Vagina (tissue), 2 donors: ENCODE measurements around the gene SULT2B1. TPM values are rescaled to one million over a fixed set of nuclear protein-coding genes. Genes with fewer than 3 reads are reported as not detected.
A peak's percentile ranks its signal among the peaks of the same experiment; 100 is the strongest.

Experiments used
- DNase-seq, 2 donors: peaks; one replicate each; pipeline ENCODE4 v3.0.0-alpha.2; 2017; ENCODE audit errors: extremely low spot score in 2 of 2
- H3K27ac ChIP-seq: fragments of 200-600 bp; sonication (generic); one replicate; pipeline ENCODE4 v1.5.1; 2019
- H3K27me3 ChIP-seq: fragments of 200-600 bp; sonication (generic); one replicate; pipeline ENCODE4 v1.5.1; 2019
- H3K36me3 ChIP-seq, 2 donors: fragments of 200-600 bp; sonication (generic); one replicate each; pipeline ENCODE4 v1.5.1; 2017 to 2019
- H3K4me1 ChIP-seq: fragments of 200-600 bp; sonication (generic); one replicate; pipeline ENCODE4 v1.5.1; 2019
- H3K4me3 ChIP-seq, 2 donors: fragments of 200-600 bp; sonication (generic); 1 replicate in 1 of 2; 2 replicates in 1 of 2; pipeline ENCODE4 v1.5.1; 2016 to 2019
- H3K9me3 ChIP-seq: fragments of 200-600 bp; sonication (generic); one replicate; pipeline ENCODE4 v1.5.1; 2019
- CTCF ChIP-seq, 3 experiments: fragments of 450-650 bp in 2 of 3; fragments of 200-600 bp in 1 of 3; sonication (generic) in 1 of 3; IDR thresholded peaks; one replicate each; pipeline ENCODE4 v1.5.1; 2017 to 2019; ENCODE audit warnings: antibody characterized with exemption in 3 of 3, mild to moderate bottlenecking in 2 of 3, moderate library complexity in 2 of 3
- POLR2A ChIP-seq, 2 donors: fragments of 450-650 bp; IDR thresholded peaks; one replicate each; pipeline ENCODE4 v1.6.1; 2017; ENCODE audit warnings: antibody characterized with exemption in 2 of 2, mild to moderate bottlenecking in 2 of 2, moderate library complexity in 2 of 2
- POLR2AphosphoS5 ChIP-seq, 2 donors: sonication (generic); formaldehyde crosslinking; IDR thresholded peaks; one replicate each; pipeline ENCODE4 v1.9.0; 2017; ENCODE audit warnings: antibody characterized with exemption in 2 of 2, mild to moderate bottlenecking in 2 of 2, low read depth in 1 of 2; ENCODE audit not compliant: insufficient read depth in 1 of 2
- intact Hi-C: fragments of 100-400 bp; cut with DNase I; formaldehyde crosslinking; loops from one replicate; pipeline ENCODE4 v1.15.1; 2023
- total RNA-seq: library from RNA; depleted of rRNA; stranded (reverse); fragments of >200 nt; gene quantifications from one replicate; pipeline ENCODE4 v1.2.3, GENCODE V29; 2016

Gene SULT2B1
- total RNA-seq, 1 donor from 2014 or later: 43.0 TPM

GRCh38 chr19:48639483-48640375 lies 87.8 kb downstream of the SULT2B1 start:
- peaks cover 38% of the 10 kb centered on the region for H3K4me1 ChIP-seq
- no peaks in the 10 kb centered on the region for H3K27me3 ChIP-seq
- no peak for TF ChIP-seq CTCF (IDR thresholded peaks at IDR 0.05)
- TF ChIP-seq POLR2A (IDR thresholded peaks at IDR 0.05): no peak
- TF ChIP-seq POLR2AphosphoS5 (IDR thresholded peaks at IDR 0.05; ENCODE audit: insufficient read depth in 1 of 2, low read depth in 1 of 2): no peak
- no peaks in the 10 kb centered on the region for H3K9me3 ChIP-seq
- intact Hi-C loops: loop anchor here (10.0 kb wide), 1 partner anchor 325 kb away; the partner anchor contains the start of gene FTL
- H3K4me3 ChIP-seq: no peak overlapping the region
- no peaks in the 10 kb centered on the region for H3K36me3 ChIP-seq
- DNase-seq: peak in 1 of 2 donors; percentile 87
- H3K27ac ChIP-seq: no peak overlapping the region

- intact Hi-C loops: no loop called here
- Histone ChIP-seq H3K27me3 (no peaks in the 10 kb centered on the region), H3K9me3 (no peaks in the 10 kb centered on the region), H3K27ac (no peak overlapping the region), H3K4me1 (peaks cover 30% of the 10 kb centered on the region), H3K4me3 (no peak overlapping the region), H3K36me3 (no peaks in the 10 kb centered on the region)
- TF ChIP-seq CTCF (IDR thresholded peaks at IDR 0.05) (no peak), POLR2AphosphoS5 (IDR thresholded peaks at IDR 0.05; ENCODE audit: insufficient read depth in 1 of 2, low read depth in 1 of 2) (no peak), POLR2A (IDR thresholded peaks at IDR 0.05) (no peak)
- DNase-seq: no peak
Observed at GRCh38 chr19:48641850-48642249, 89.9 kb downstream of the SULT2B1 start.

GRCh38 chr19:48642862-48643261 lies 90.9 kb downstream of the SULT2B1 start:
- TF ChIP-seq POLR2AphosphoS5 (IDR thresholded peaks at IDR 0.05; ENCODE audit: insufficient read depth in 1 of 2, low read depth in 1 of 2) (no peak), POLR2A (IDR thresholded peaks at IDR 0.05) (no peak), CTCF (IDR thresholded peaks at IDR 0.05) (no peak)
- H3K27ac ChIP-seq: no peak overlapping the region
- peaks cover 27% of the 10 kb centered on the region for H3K4me1 ChIP-seq
- no peaks in the 10 kb centered on the region for H3K27me3 ChIP-seq
- H3K4me3 ChIP-seq: no peak overlapping the region
- DNase-seq: no peak
- no peaks in the 10 kb centered on the region for H3K36me3 ChIP-seq
- no peaks in the 10 kb centered on the region for H3K9me3 ChIP-seq
- intact Hi-C loops: no loop called here

- peak overlapping the region; percentile 56 to 64 for H3K4me3 ChIP-seq
- TF ChIP-seq POLR2AphosphoS5 (IDR thresholded peaks at IDR 0.05; ENCODE audit: insufficient read depth in 1 of 2, low read depth in 1 of 2) (no peak), POLR2A (IDR thresholded peaks at IDR 0.05) (no peak), CTCF (IDR thresholded peaks at IDR 0.05) (no peak)
- no peak for DNase-seq
- H3K36me3 ChIP-seq: no peaks in the 10 kb centered on the region
- peak overlapping the region; percentile 96 for H3K27ac ChIP-seq
- intact Hi-C loops: no loop called here
- H3K27me3 ChIP-seq: no peaks in the 10 kb centered on the region
- no peaks in the 10 kb centered on the region for H3K9me3 ChIP-seq
- peaks cover 16% of the 10 kb centered on the region for H3K4me1 ChIP-seq
Observed at GRCh38 chr19:48644355-48644754, 92.4 kb downstream of the SULT2B1 start.
